Fibroblast of skin of left quadriceps (primary cell): Measurements from ENCODE around the gene RNF5.
"Not testable (repeated sequence)": the region's sequence is repeated elsewhere in the genome, so short reads cannot be mapped to it uniquely, and the experiment has no call there.

ENCODE experiments used
- DNase-seq, 2 experiments: peaks; one replicate each; pipeline ENCODE4 v3.0.0-alpha.2; 2013; ENCODE audit warnings: low read depth in 2 of 2

RNF5 gene

GRCh38 chr6:32177788-32178546, at the start of gene RNF5:
Gene RNF5, plus strand, starts transcription at chr6:32178405. Its CDS starts 107 bp downstream, at chr6:32178512.
- peak; percentile 100 for DNase-seq

GRCh38 chr6:32128751-32129296, 49.4 kb upstream of the RNF5 start:
- no peak for DNase-seq

- DNase-seq, result no peak
Observed at GRCh38 chr6:32129297-32130088, 48.7 kb upstream of the RNF5 start.

GRCh38 chr6:32131439-32131948, 46.7 kb upstream of the RNF5 start:
- no peak for DNase-seq

- DNase-seq, result no peak
Observed at GRCh38 chr6:32132110-32132509, 46.1 kb upstream of the RNF5 start.

- DNase-seq, result no peak
Observed at GRCh38 chr6:32133786-32134185, 44.4 kb upstream of the RNF5 start.

GRCh38 chr6:32137454-32137853, 40.8 kb upstream of the RNF5 start:
- DNase-seq, result no peak

- DNase-seq, result no peak
Observed at GRCh38 chr6:32139590-32139989, 38.6 kb upstream of the RNF5 start.

- DNase-seq, result no peak
Observed at GRCh38 chr6:32140420-32141046, 37.7 kb upstream of the RNF5 start.

- DNase-seq, result not testable (repeated sequence)
Observed at GRCh38 chr6:32144238-32144637, 34.0 kb upstream of the RNF5 start.

- DNase-seq, result no peak
Observed at GRCh38 chr6:32146287-32146686, 31.9 kb upstream of the RNF5 start.

- DNase-seq, result no peak
Observed at GRCh38 chr6:32146687-32147086, 31.5 kb upstream of the RNF5 start.

GRCh38 chr6:32147401-32148132, 30.6 kb upstream of the RNF5 start:
- no peak for DNase-seq

GRCh38 chr6:32148289-32149091, 29.7 kb upstream of the RNF5 start:
- no peak for DNase-seq

- DNase-seq, result no peak
Observed at GRCh38 chr6:32149092-32149755, 29.0 kb upstream of the RNF5 start.

- no peak for DNase-seq
Observed at GRCh38 chr6:32149932-32150870, 28.0 kb upstream of the RNF5 start.

- DNase-seq, result no peak
Observed at GRCh38 chr6:32151181-32151862, 26.9 kb upstream of the RNF5 start.
